BJ (cell line): ENCODE results near the gene SMARCA2. TPM values are rescaled to one million over a fixed set of nuclear protein-coding genes. Genes with fewer than 3 reads are reported as not detected.

ENCODE experiments used
- CTCF ChIA-PET: fragments of 350-600 bp; formaldehyde crosslinking; extraction: SDS; loops from one replicate; lab custom pipeline; 2021; ENCODE audit warnings: antibody characterized with exemption, inconsistent platforms; lab: Yijun Ruan, JAX
- POLR2A ChIA-PET: fragments of 300-600 bp; sonication (Branson Sonifier 250); formaldehyde crosslinking; extraction: SDS; loops from one replicate; lab custom pipeline; 2021; ENCODE audit warnings: antibody characterized with exemption; lab: Charles Lee
- DNase-seq: peaks from one replicate; pipeline ENCODE4 v3.0.0-alpha.2; 2011; ENCODE audit warnings: low read depth
- H3K27me3 ChIP-seq: 2 replicates; pipeline ENCODE4 v1.6.0; 2011; ENCODE audit warnings: low read length; ENCODE audit not compliant: control insufficient read depth, insufficient read depth
- H3K36me3 ChIP-seq: 2 replicates; pipeline ENCODE4 v1.5.1; 2011; ENCODE audit warnings: low read length; ENCODE audit not compliant: control insufficient read depth, insufficient read depth
- H3K4me3 ChIP-seq: 2 replicates; pipeline ENCODE4 v1.5.1; 2011; ENCODE audit warnings: low read depth, mild to moderate bottlenecking, control low read depth, low read length
- polyA plus RNA-seq: library from polyadenylated mRNA; depleted of rRNA; stranded (reverse); fragments of >200 nt; gene quantifications from 2 replicates; pipeline ENCODE4 v1.2.3, GENCODE V29; 2011
- TF ChIP-seq, protein P1 (sequence below): IDR thresholded peaks from 2 replicates; pipeline ENCODE4 v1.5.1; 2011; ENCODE audit warnings: low read depth, mild to moderate bottlenecking, control low read depth, inconsistent platforms, low read length, moderate library complexity; ENCODE audit not compliant: insufficient read depth

SMARCA2 gene
- polyA plus RNA-seq, 1 experiment: 67.4 TPM

- no peak for DNase-seq
- CTCF ChIA-PET: interaction anchor here (1.4 kb wide), 1 partner anchor 8 kb away, joined by 5 read pairs; no protein-coding TSS in a partner anchor
- H3K4me3 ChIP-seq: no peak overlapping the region
- H3K27me3 ChIP-seq: no peaks in the 10 kb centered on the region
- TF ChIP-seq, protein P1, sequence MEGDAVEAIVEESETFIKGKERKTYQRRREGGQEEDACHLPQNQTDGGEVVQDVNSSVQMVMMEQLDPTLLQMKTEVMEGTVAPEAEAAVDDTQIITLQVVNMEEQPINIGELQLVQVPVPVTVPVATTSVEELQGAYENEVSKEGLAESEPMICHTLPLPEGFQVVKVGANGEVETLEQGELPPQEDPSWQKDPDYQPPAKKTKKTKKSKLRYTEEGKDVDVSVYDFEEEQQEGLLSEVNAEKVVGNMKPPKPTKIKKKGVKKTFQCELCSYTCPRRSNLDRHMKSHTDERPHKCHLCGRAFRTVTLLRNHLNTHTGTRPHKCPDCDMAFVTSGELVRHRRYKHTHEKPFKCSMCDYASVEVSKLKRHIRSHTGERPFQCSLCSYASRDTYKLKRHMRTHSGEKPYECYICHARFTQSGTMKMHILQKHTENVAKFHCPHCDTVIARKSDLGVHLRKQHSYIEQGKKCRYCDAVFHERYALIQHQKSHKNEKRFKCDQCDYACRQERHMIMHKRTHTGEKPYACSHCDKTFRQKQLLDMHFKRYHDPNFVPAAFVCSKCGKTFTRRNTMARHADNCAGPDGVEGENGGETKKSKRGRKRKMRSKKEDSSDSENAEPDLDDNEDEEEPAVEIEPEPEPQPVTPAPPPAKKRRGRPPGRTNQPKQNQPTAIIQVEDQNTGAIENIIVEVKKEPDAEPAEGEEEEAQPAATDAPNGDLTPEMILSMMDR: no peak
- H3K36me3 ChIP-seq: no peaks in the 10 kb centered on the region
- POLR2A ChIA-PET: no interaction called here
Observed at GRCh38 chr9:2233274-2233673, 218.1 kb downstream of the SMARCA2 start.

GRCh38 chr9:2234371-2234893 lies 219.3 kb downstream of the SMARCA2 start:
- TF ChIP-seq, protein P1: no peak
- CTCF ChIA-PET: interaction anchor here (0.9 kb wide), 1 partner anchor 112 kb away, joined by 3 read pairs; no protein-coding TSS in a partner anchor
- POLR2A ChIA-PET: no interaction called here
- no peak overlapping the region for H3K4me3 ChIP-seq
- no peaks in the 10 kb centered on the region for H3K27me3 ChIP-seq
- H3K36me3 ChIP-seq: no peaks in the 10 kb centered on the region
- DNase-seq: no peak

DNA sequence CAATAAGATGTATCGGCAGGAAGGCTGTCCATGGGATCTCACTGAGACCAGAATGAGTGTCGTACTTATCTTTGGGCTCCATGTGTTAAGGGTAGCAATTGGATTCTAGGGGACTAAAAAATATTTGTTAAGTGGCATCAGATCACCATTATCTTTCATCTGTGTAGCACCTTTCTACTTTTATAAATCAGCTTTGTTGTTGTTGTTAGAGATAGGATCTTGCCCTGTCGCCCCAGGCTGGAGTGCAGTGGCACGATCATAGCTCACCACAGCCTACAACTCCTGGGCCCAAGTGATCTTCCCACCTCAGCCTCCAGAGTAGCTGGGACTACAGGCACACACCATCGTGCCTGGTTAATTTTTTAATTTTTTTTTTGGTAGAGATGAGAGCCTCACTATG lies 220.5 kb downstream of the SMARCA2 start:
- ChIA-PET CTCF (interaction anchor here (1.2 to 1.4 kb wide), 2 partner anchors 9 to 55 kb away, joined by 3 to 4 read pairs; no protein-coding TSS in a partner anchor), POLR2A (no interaction called here)
- H3K27me3 ChIP-seq: no peaks in the 10 kb centered on the region
- no peaks in the 10 kb centered on the region for H3K36me3 ChIP-seq
- no peak for DNase-seq
- TF ChIP-seq, protein P1: no peak
- no peak overlapping the region for H3K4me3 ChIP-seq

- Histone ChIP-seq H3K4me3 (no peak overlapping the region), H3K36me3 (no peaks in the 10 kb centered on the region), H3K27me3 (no peaks in the 10 kb centered on the region)
- POLR2A ChIA-PET: no interaction called here
- TF ChIP-seq, protein P1: no peak
- CTCF ChIA-PET: interaction anchor here (1.4 kb wide), 1 partner anchor 56 kb away, joined by 3 read pairs; no protein-coding TSS in a partner anchor
- DNase-seq: no peak
Observed at GRCh38 chr9:2236850-2237249, 221.7 kb downstream of the SMARCA2 start.

GRCh38 chr9:2241461-2241835 lies 226.3 kb downstream of the SMARCA2 start:
- TF ChIP-seq, protein P1: peak; percentile 36
- no peak for DNase-seq
- Histone ChIP-seq H3K36me3 (no peaks in the 10 kb centered on the region), H3K4me3 (peak overlapping the region; percentile 27), H3K27me3 (no peaks in the 10 kb centered on the region)
- ChIA-PET CTCF (interaction anchor here (0.9 to 1.9 kb wide), 6 partner anchors 9 to 108 kb away, joined by 3 to 10 read pairs (median 4); no protein-coding TSS in a partner anchor), POLR2A (no interaction called here)
